HepG2 (cell line): ENCODE data around the gene MAP2K2. TPM values are rescaled to one million over a fixed set of nuclear protein-coding genes. Genes with fewer than 3 reads are reported as not detected.

Source experiments
- ARID5B ChIP-seq: IDR thresholded peaks from 2 replicates; pipeline ENCODE4 v1.4.0; 2020; ENCODE audit warnings: mild to moderate bottlenecking, missing genetic modification reagents
- ARNT2 ChIP-seq: sonication (generic); formaldehyde crosslinking; IDR thresholded peaks from 2 replicates; pipeline ENCODE4 v1.8.0; 2022; ENCODE audit warnings: mild to moderate bottlenecking, low read depth, missing genetic modification reagents, moderate library complexity
- DBP ChIP-seq: sonication (generic); formaldehyde crosslinking; IDR thresholded peaks from 2 replicates; pipeline ENCODE4 v1.4.0; 2020; ENCODE audit warnings: missing genetic modification reagents; ENCODE audit errors: not compliant biosample characterization
- EEA1 ChIP-seq: sonication (generic); formaldehyde crosslinking; IDR thresholded peaks from 2 replicates; pipeline ENCODE4 v1.5.1; 2020; ENCODE audit warnings: mild to moderate bottlenecking, missing genetic modification reagents, borderline replicate concordance
- NFATC3 ChIP-seq: sonication (generic); formaldehyde crosslinking; IDR thresholded peaks from 2 replicates; pipeline ENCODE4 v1.5.1; 2020; ENCODE audit warnings: mild to moderate bottlenecking, missing genetic modification reagents
- PHF5A ChIP-seq: IDR thresholded peaks from one replicate; pipeline ENCODE4 v1.6.1; 2018; ENCODE audit warnings: low read depth, missing genetic modification reagents; ENCODE audit not compliant: unreplicated experiment
- PLSCR1 ChIP-seq: sonication (generic); formaldehyde crosslinking; IDR thresholded peaks from 2 replicates; pipeline ENCODE4 v1.5.0; 2020; ENCODE audit warnings: missing genetic modification reagents, mild to moderate bottlenecking, borderline replicate concordance
- RFXANK ChIP-seq: IDR thresholded peaks from 2 replicates; pipeline ENCODE4 v1.6.1; 2016
- SALL2 ChIP-seq: sonication (generic); formaldehyde crosslinking; IDR thresholded peaks from 2 replicates; pipeline ENCODE4 v1.8.1; 2023; ENCODE audit warnings: mild to moderate bottlenecking, missing genetic modification reagents, inconsistent platforms
- TMF1 ChIP-seq: sonication (generic); formaldehyde crosslinking; IDR thresholded peaks from 2 replicates; pipeline ENCODE4 v1.8.1; 2022; ENCODE audit warnings: low read depth, missing genetic modification reagents
- ZBTB39 ChIP-seq: sonication (generic); formaldehyde crosslinking; IDR thresholded peaks from 2 replicates; pipeline ENCODE4 v1.5.0; 2020; ENCODE audit warnings: missing genetic modification reagents
- ZBTB49 ChIP-seq: sonication (generic); formaldehyde crosslinking; IDR thresholded peaks from 2 replicates; pipeline ENCODE4 v1.4.0; 2020; ENCODE audit warnings: missing genetic modification reagents, borderline replicate concordance
- ZNF12 ChIP-seq: sonication (generic); formaldehyde crosslinking; IDR thresholded peaks from 2 replicates; pipeline ENCODE4 v1.5.0; 2020; ENCODE audit warnings: missing genetic modification reagents
- ZNF234 ChIP-seq: sonication (generic); formaldehyde crosslinking; conservative IDR thresholded peaks from 2 replicates; pipeline ENCODE4 v1.5.1; 2020; ENCODE audit warnings: mild to moderate bottlenecking, missing genetic modification reagents
- ZNF253 ChIP-seq: sonication (generic); formaldehyde crosslinking; IDR thresholded peaks from 2 replicates; pipeline ENCODE4 v1.8.0; 2022; ENCODE audit warnings: mild to moderate bottlenecking, missing genetic modification reagents, borderline replicate concordance
- ZUFSP ChIP-seq: sonication (generic); formaldehyde crosslinking; IDR thresholded peaks from 2 replicates; pipeline ENCODE4 v1.9.0; 2021; ENCODE audit warnings: missing genetic modification reagents, mild to moderate bottlenecking, borderline replicate concordance
- polyA plus RNA-seq, 8 experiments: library from polyadenylated mRNA; depleted of rRNA in 3 of 8; stranded (reverse) in 7 of 8; unstranded in 1 of 8; fragments of >200 nt; fragmentation: Illumina TruSeq in 4 of 8; extraction: Trizol in 4 of 8; gene quantifications; 2 replicates each; pipeline versions ENCODE4 v1.2.1 to v1.2.3, GENCODE V29; 2011 to 2016; ENCODE audit warnings: low read depth in 4 of 8, missing spikeins in 1 of 8, mixed read lengths in 1 of 8; ENCODE audit not compliant: insufficient read depth in 1 of 8
- total RNA-seq, 5 experiments: library from RNA; depleted of rRNA; stranded (reverse); fragments of >200 nt; fragmentation: Illumina TruSeq; extraction: Trizol; gene quantifications; 2 replicates each; pipeline ENCODE4 v1.2.3, GENCODE V29; 2016; ENCODE audit warnings: low read depth in 1 of 5

MAP2K2 gene
- total and polyA plus RNA-seq, 2 of the 13 experiments (the other 11 are each of a cell fraction or from before 2014, with no cell fraction given) = 70.3 to 80.9 TPM

GRCh38 chr19:4052114-4052992 lies 71.6 kb downstream of the MAP2K2 start (continued):
- no peak for TF ChIP-seq ZBTB49 (CRISPR knock-in tag)
- TF ChIP-seq PHF5A (CRISPR knock-in tag) = peak; percentile 85
- TF ChIP-seq SALL2 = peak; percentile 71
- 0 out of 2 replicates have a peak, but pooled peaks have one; percentile 62 for TF ChIP-seq RFXANK (CRISPR knock-in tag)
- no peak for TF ChIP-seq EEA1 (CRISPR knock-in tag)
- no peak for TF ChIP-seq PLSCR1 (CRISPR knock-in tag)
- no peak for TF ChIP-seq ZNF253 (CRISPR knock-in tag)
- TF ChIP-seq ZBTB39 (CRISPR knock-in tag) = no peak
- no peak for TF ChIP-seq DBP (CRISPR knock-in tag)
- no peak for TF ChIP-seq NFATC3 (CRISPR knock-in tag)
- 0 out of 2 replicates have a peak, but pooled peaks have one; percentile 52 for TF ChIP-seq TMF1 (CRISPR knock-in tag)
- TF ChIP-seq ZUFSP = no peak
- TF ChIP-seq ARNT2 (CRISPR knock-in tag) = peak; percentile 60; the same call in 1 of the 2 replicates
- no peak for TF ChIP-seq ZNF12 (CRISPR knock-in tag)
- TF ChIP-seq ARID5B = peak; percentile 73
- TF ChIP-seq ZNF234 (CRISPR knock-in tag) = no peak
